OCI-M1 (cell line): ENCODE measurements around the gene TOR4A.
"Not testable (repeated sequence)": the region's sequence is repeated elsewhere in the genome, so short reads cannot be mapped to it uniquely, and the experiment has no call there.

Experiments used
- DNase-seq: peaks from one replicate; lab custom pipeline; 2025; lab: John Stamatoyannopoulos, UW

Gene TOR4A

GRCh38 chr9:137237759-137238726 is 39.5 kb upstream of the TOR4A start:
- DNase-seq: no peak

GRCh38 chr9:137239541-137240200 is 37.9 kb upstream of the TOR4A start:
- not testable (repeated sequence) for DNase-seq

- DNase-seq: peak; percentile 87
Observed at GRCh38 chr9:137240318-137240840, 37.1 kb upstream of the TOR4A start.

- DNase-seq: peak; percentile 99
Observed at GRCh38 chr9:137240841-137241489, 36.6 kb upstream of the TOR4A start, which contains the start of gene TUBB4B. TUBB4B (plus strand) TSS chr9:137241287; CDS start chr9:137241361, 74 bp downstream.

GRCh38 chr9:137241490-137242268 is 35.8 kb upstream of the TOR4A start:
- DNase-seq: peak; percentile 59

GRCh38 chr9:137242269-137243203 is 35.0 kb upstream of the TOR4A start:
- DNase-seq: no peak

GRCh38 chr9:137243266-137243625 is 34.3 kb upstream of the TOR4A start:
- not testable (repeated sequence) for DNase-seq

- DNase-seq: no peak
Observed at GRCh38 chr9:137243626-137244485, 33.7 kb upstream of the TOR4A start.

GRCh38 chr9:137244486-137245449 is 32.8 kb upstream of the TOR4A start:
- DNase-seq: no peak

- no peak for DNase-seq
Observed at GRCh38 chr9:137245450-137246421, 31.8 kb upstream of the TOR4A start.

GRCh38 chr9:137247135-137247915 is 30.2 kb upstream of the TOR4A start:
- no peak for DNase-seq

- no peak for DNase-seq
Observed at GRCh38 chr9:137247916-137248175, 29.7 kb upstream of the TOR4A start.

GRCh38 chr9:137250329-137251193 is 27.0 kb upstream of the TOR4A start:
- DNase-seq: no peak

GRCh38 chr9:137251194-137251461 is 26.4 kb upstream of the TOR4A start, which contains the start of gene STPG3:
STPG3 (plus strand) TSS chr9:137251286; CDS start chr9:137251287, 1 bp downstream.
- no peak for DNase-seq

- no peak for DNase-seq
Observed at GRCh38 chr9:137251490-137252268, 25.8 kb upstream of the TOR4A start.
